Caco-2 (cell line): ENCODE results near the gene HTR6. TPM values are rescaled to one million over a fixed set of nuclear protein-coding genes. Genes with fewer than 3 reads are reported as not detected.
A peak's percentile ranks its signal among the peaks of the same experiment; 100 is the strongest.

Source experiments
- BruUV-seq: library from RNA; stranded (reverse); fragments of 400-500 nt; replicated peaks from 2 replicates; lab custom pipeline; 2021; lab: Mats Ljungman, UMichigan
- CTCF ChIA-PET: fragments of 300-600 bp; sonication (Branson Sonifier 250); formaldehyde crosslinking; loops from one replicate; lab custom pipeline; 2022; ENCODE audit warnings: antibody characterized with exemption; lab: Charles Lee
- POLR2A ChIA-PET: fragments of 300-600 bp; sonication (Branson Sonifier 250); formaldehyde crosslinking; loops from one replicate; lab custom pipeline; 2022; ENCODE audit warnings: antibody characterized with exemption; lab: Charles Lee
- DNase-seq, 2 experiments: peaks; one replicate each; pipeline versions ENCODE4 v3.0.0 to v3.0.0-alpha.2; 2020 to 2022
- H3K27me3 ChIP-seq: replicated peaks from 2 replicates; pipeline ENCODE4 v1.6.0; 2011; ENCODE audit warnings: low read length; ENCODE audit not compliant: control insufficient read depth, insufficient read depth
- H3K36me3 ChIP-seq: 2 replicates; pipeline ENCODE4 v1.5.1; 2011; ENCODE audit warnings: low read length; ENCODE audit not compliant: control insufficient read depth, insufficient read depth
- H3K4me1 ChIP-seq: fragments of 250-450 bp; sonication (Bioruptor Pico); 2 replicates; pipeline ENCODE4 v1.5.1; 2020; ENCODE audit warnings: mild to moderate bottlenecking
- H3K4me3 ChIP-seq: 2 replicates; pipeline ENCODE4 v1.5.1; 2011; ENCODE audit warnings: low read depth, mild to moderate bottlenecking, control low read depth, low read length
- H3K9me3 ChIP-seq: fragments of 250-450 bp; sonication (Bioruptor Pico); 2 replicates; pipeline ENCODE4 v1.5.1; 2020; ENCODE audit warnings: mild to moderate bottlenecking, moderate library complexity
- H3K27ac Mint-ChIP-seq: one replicate; pipeline ENCODE4 v1.8.0; 2022; ENCODE audit warnings: mixed read lengths; ENCODE audit not compliant: unreplicated experiment
- H3K27me3 Mint-ChIP-seq: one replicate; pipeline ENCODE4 v1.8.0; 2022; ENCODE audit warnings: mixed read lengths; ENCODE audit not compliant: insufficient read depth, unreplicated experiment
- H3K36me3 Mint-ChIP-seq: one replicate; pipeline ENCODE4 v1.8.0; 2022; ENCODE audit warnings: mild to moderate bottlenecking, mixed read lengths; ENCODE audit not compliant: insufficient read depth, unreplicated experiment
- H3K4me1 Mint-ChIP-seq: one replicate; pipeline ENCODE4 v1.8.0; 2022; ENCODE audit warnings: low read depth, mixed read lengths; ENCODE audit not compliant: unreplicated experiment
- H3K4me3 Mint-ChIP-seq: one replicate; pipeline ENCODE4 v1.8.0; 2022; ENCODE audit warnings: mild to moderate bottlenecking, moderate library complexity, mixed read lengths; ENCODE audit not compliant: unreplicated experiment
- H3K9me3 Mint-ChIP-seq: one replicate; pipeline ENCODE4 v1.8.0; 2022; ENCODE audit warnings: mixed read lengths; ENCODE audit not compliant: unreplicated experiment
- intact Hi-C: fragments of 100-400 bp; cut with micrococcal nuclease; formaldehyde crosslinking; loops from one replicate; pipeline ENCODE4 v1.10.0; 2022; ENCODE audit not compliant: unreplicated experiment
- total RNA-seq: library from RNA; stranded (reverse); gene quantifications from 2 replicates; pipeline ENCODE4 v1.2.3, GENCODE V29; 2022
- TF ChIP-seq, protein P1 (sequence below), 2 experiments: fragments of 200-600 bp in 1 of 2; IDR thresholded peaks; 1 replicate in 1 of 2; 2 replicates in 1 of 2; pipeline versions ENCODE4 v1.5.1 to v1.8.0; 2011 to 2022; ENCODE audit warnings: antibody characterized with exemption in 1 of 2, control low read depth in 1 of 2, inconsistent platforms in 1 of 2, low read depth in 1 of 2, low read length in 1 of 2, mild to moderate bottlenecking in 1 of 2, moderate library complexity in 1 of 2; ENCODE audit not compliant: insufficient read depth in 1 of 2, severe bottlenecking in 1 of 2, unreplicated experiment in 1 of 2

HTR6 gene
- total RNA-seq, 1 experiment from 2014 or later = not detected

DNA sequence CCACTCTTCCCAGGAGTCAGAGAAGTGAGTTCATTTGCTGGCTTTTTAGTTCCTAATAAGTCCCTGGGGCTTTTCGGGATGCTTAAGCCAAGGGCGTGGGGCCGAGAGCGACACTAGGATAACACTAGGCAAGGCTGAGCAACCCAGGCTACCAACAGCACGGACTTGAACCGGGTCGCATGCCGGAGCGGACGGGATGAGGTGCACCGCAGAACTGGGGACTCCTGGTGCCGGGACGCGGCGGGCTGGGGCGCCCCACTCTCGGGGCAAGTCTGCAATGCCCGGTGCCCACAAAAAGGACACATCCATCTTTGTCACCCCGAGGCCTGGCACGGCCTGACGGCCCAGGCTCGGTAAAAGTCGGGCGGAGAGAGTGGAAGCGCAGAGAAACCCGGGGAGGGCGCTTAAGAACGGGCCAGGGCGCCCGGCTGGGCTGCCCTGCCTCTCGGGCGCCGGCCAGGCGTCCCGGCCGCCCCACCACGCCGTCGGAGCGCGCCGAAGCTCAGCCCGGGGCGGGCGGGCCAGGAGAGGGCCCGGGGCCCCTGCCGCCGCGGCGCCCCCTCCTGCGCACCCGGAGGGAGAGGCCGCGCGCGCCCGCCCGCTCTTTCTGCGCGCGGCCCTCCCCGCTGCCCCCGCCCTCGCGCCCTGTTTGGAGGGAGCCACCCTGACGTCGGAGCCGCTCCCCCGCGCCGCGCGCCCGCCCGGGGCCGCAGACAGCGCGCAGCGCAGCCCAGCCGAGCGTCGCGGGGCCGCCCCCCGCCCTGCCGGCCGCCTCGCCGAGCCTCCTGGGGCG, 20.9 kb upstream of the HTR6 start, which contains the start of gene NBL1:
Gene NBL1 (plus strand): TSS at position 710 of the 793 bp plus-strand sequence. CDS start 10,720 bp downstream, outside the sequence.
- Histone ChIP-seq H3K36me3 (no peaks in the 10 kb centered on the region), H3K4me3 (peak within 1 kb of the TSS; percentile 77), H3K9me3 (no peaks in the 10 kb centered on the region), H3K4me1 (peaks cover 11% of the 10 kb centered on the region), H3K27me3 (no peaks in the 10 kb centered on the region)
- H3K4me1 Mint-ChIP-seq = no peaks in the 10 kb centered on the region
- H3K36me3 Mint-ChIP-seq = peaks cover 6% of the 10 kb centered on the region
- intact Hi-C loops = no loop called here
- BruUV-seq = no TSS peak
- peak within 1 kb of the TSS; percentile 76 for H3K27ac Mint-ChIP-seq
- ChIA-PET POLR2A (no interaction called here), CTCF (interaction anchor here (0.6 to 1.5 kb wide), 3 partner anchors 10 to 157 kb away, joined by 3 to 4 read pairs (median 3); no protein-coding TSS in a partner anchor)
- peak within 1 kb of the TSS; percentile 95 for H3K4me3 Mint-ChIP-seq
- H3K27me3 Mint-ChIP-seq = no peaks in the 10 kb centered on the region
- H3K9me3 Mint-ChIP-seq = no peaks in the 10 kb centered on the region
- DNase-seq = peak; percentile 51 to 72
- TF ChIP-seq, protein P1, sequence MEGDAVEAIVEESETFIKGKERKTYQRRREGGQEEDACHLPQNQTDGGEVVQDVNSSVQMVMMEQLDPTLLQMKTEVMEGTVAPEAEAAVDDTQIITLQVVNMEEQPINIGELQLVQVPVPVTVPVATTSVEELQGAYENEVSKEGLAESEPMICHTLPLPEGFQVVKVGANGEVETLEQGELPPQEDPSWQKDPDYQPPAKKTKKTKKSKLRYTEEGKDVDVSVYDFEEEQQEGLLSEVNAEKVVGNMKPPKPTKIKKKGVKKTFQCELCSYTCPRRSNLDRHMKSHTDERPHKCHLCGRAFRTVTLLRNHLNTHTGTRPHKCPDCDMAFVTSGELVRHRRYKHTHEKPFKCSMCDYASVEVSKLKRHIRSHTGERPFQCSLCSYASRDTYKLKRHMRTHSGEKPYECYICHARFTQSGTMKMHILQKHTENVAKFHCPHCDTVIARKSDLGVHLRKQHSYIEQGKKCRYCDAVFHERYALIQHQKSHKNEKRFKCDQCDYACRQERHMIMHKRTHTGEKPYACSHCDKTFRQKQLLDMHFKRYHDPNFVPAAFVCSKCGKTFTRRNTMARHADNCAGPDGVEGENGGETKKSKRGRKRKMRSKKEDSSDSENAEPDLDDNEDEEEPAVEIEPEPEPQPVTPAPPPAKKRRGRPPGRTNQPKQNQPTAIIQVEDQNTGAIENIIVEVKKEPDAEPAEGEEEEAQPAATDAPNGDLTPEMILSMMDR (IDR thresholded peaks at IDR 0.05; ENCODE audit: insufficient read depth in 1 of 2, low read depth in 1 of 2, low read length in 1 of 2, severe bottlenecking in 1 of 2, unreplicated experiment in 1 of 2) = no peak

DNA sequence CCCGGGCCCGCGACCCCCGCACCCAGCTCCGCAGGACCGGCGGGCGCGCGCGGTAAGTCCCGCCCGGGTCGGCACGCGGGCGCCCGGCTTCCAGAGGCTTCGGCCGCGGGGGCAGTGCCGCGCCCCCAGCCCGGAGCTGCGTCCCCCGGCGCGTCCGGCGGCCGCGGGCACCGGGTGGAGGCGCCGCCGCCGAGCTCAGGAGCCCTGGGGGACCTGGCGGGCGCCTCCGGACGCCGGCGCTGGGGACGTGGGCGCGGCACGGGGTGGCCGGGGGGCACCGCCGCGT, 20.3 kb upstream of the HTR6 start:
- H3K36me3 Mint-ChIP-seq = peaks cover 6% of the 10 kb centered on the region
- BruUV-seq = no TSS peak
- CTCF ChIA-PET = interaction anchor here (0.6 to 1.5 kb wide), 3 partner anchors 10 to 157 kb away, joined by 3 to 4 read pairs (median 3); no protein-coding TSS in a partner anchor

DNA sequence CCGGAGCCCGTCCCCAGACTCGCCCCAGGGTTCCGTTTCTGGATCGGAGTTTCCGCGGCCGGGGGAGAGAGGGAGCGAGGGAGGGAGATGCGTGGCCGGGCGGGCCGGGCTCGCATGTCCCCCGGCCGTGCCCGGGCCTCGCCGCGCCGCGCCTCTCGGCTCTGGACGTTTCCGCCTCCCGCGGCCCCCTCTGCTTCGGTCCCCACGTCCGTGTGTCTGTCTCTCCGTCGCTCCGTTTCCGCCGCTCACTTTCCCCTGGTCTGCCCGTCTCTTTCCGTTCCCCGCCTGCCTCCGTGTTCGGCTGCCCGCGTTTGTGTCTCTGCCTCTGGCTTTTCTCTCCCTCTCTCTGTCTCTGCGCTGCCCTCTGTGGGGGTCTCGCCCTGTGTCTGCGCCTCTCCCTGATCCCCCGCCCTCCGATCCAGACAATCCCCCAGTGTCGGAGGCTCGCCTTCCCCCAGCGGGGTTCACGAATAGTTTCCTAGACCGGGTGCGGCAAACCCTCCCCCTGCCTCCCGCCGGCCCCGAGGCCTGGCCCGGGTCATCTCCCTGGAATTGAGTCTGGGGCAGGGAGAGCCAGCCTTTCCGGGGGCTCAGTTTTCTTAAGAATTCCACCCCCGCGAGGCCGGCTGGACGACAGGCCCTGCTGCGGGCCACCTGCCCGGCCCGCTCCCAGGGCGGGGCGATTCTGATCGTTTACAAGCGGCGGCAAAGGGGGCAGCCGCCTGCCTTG, 19.8 kb upstream of the HTR6 start:
- POLR2A ChIA-PET = no interaction called here
- TF ChIP-seq, protein P1 (IDR thresholded peaks at IDR 0.05; ENCODE audit: insufficient read depth in 1 of 2, low read depth in 1 of 2, low read length in 1 of 2, severe bottlenecking in 1 of 2, unreplicated experiment in 1 of 2) = no peak
- no peaks in the 10 kb centered on the region for H3K27me3 ChIP-seq
- Mint-ChIP-seq H3K4me1 (no peaks in the 10 kb centered on the region), H3K27me3 (no peaks in the 10 kb centered on the region), H3K9me3 (no peaks in the 10 kb centered on the region), H3K4me3 (peak overlapping the region; percentile 95), H3K36me3 (peaks cover 6% of the 10 kb centered on the region), H3K27ac (peak overlapping the region; percentile 76)
- intact Hi-C loops = no loop called here
- no peak for DNase-seq
- peak overlapping the region; percentile 77 for H3K4me3 ChIP-seq
- no peaks in the 10 kb centered on the region for H3K36me3 ChIP-seq
- H3K4me1 ChIP-seq = peaks cover 9% of the 10 kb centered on the region
- CTCF ChIA-PET = interaction anchor here (1.1 kb wide), 1 partner anchor 9 kb away, joined by 4 read pairs; no protein-coding TSS in a partner anchor
- H3K9me3 ChIP-seq = no peaks in the 10 kb centered on the region
- BruUV-seq = no TSS peak

More for the DNA sequence above, 20.3 kb upstream of the HTR6 start:
- DNase-seq = no peak
- Histone ChIP-seq H3K4me1 (peaks cover 11% of the 10 kb centered on the region), H3K36me3 (no peaks in the 10 kb centered on the region), H3K9me3 (no peaks in the 10 kb centered on the region), H3K4me3 (peak overlapping the region; percentile 77), H3K27me3 (no peaks in the 10 kb centered on the region)
- Mint-ChIP-seq H3K27me3 (no peaks in the 10 kb centered on the region), H3K4me1 (no peaks in the 10 kb centered on the region), H3K4me3 (peak overlapping the region; percentile 95), H3K27ac (peak overlapping the region; percentile 76), H3K9me3 (no peaks in the 10 kb centered on the region)
- intact Hi-C loops = no loop called here
- TF ChIP-seq, protein P1 (IDR thresholded peaks at IDR 0.05; ENCODE audit: insufficient read depth in 1 of 2, low read depth in 1 of 2, low read length in 1 of 2, severe bottlenecking in 1 of 2, unreplicated experiment in 1 of 2) = no peak
- POLR2A ChIA-PET = no interaction called here
